ENCODE results near the gene HMX3.

The HMX3 gene

DNA sequence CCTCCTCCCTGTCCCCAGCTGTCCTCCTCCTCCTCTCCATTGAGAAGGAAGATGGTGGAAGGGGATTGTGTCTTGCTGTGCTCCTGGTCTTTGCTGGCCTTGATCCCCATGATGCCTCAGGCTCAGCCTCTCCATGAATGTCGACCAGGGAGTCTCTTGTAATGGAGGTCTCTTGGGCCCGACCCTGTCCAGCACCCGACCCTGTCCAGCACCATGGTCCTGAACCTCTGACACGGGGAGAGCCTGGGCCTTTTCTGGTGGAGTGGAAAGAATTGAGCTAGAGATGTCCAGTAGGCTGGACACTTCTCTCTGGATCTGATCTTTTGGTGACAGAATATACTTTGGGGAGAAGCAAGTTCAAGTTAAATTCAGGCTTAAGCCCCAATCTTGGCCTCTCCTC lies 42.3 kb upstream of the HMX3 start:
- TF ChIP-seq, protein P1, sequence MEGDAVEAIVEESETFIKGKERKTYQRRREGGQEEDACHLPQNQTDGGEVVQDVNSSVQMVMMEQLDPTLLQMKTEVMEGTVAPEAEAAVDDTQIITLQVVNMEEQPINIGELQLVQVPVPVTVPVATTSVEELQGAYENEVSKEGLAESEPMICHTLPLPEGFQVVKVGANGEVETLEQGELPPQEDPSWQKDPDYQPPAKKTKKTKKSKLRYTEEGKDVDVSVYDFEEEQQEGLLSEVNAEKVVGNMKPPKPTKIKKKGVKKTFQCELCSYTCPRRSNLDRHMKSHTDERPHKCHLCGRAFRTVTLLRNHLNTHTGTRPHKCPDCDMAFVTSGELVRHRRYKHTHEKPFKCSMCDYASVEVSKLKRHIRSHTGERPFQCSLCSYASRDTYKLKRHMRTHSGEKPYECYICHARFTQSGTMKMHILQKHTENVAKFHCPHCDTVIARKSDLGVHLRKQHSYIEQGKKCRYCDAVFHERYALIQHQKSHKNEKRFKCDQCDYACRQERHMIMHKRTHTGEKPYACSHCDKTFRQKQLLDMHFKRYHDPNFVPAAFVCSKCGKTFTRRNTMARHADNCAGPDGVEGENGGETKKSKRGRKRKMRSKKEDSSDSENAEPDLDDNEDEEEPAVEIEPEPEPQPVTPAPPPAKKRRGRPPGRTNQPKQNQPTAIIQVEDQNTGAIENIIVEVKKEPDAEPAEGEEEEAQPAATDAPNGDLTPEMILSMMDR (IDR thresholded peaks at IDR 0.05): no peak
- H3K27ac Mint-ChIP-seq: no peak overlapping the region
- no peak overlapping the region for H3K4me3 Mint-ChIP-seq
- no peak for DNase-seq
- H3K4me1 Mint-ChIP-seq: no peaks in the 10 kb centered on the region
- peaks cover 51% of the 10 kb centered on the region for H3K27me3 Mint-ChIP-seq (ENCODE audit: low read depth, poor library complexity)
- no peaks in the 10 kb centered on the region for H3K9me3 Mint-ChIP-seq
- no peaks in the 10 kb centered on the region for H3K36me3 Mint-ChIP-seq (ENCODE audit: low read depth)

GRCh38 chr10:123096452-123096851 lies 39.3 kb upstream of the HMX3 start:
- Mint-ChIP-seq H3K36me3 (ENCODE audit: low read depth) (no peaks in the 10 kb centered on the region), H3K4me3 (no peak overlapping the region), H3K27ac (no peak overlapping the region), H3K9me3 (no peaks in the 10 kb centered on the region), H3K4me1 (no peaks in the 10 kb centered on the region), H3K27me3 (ENCODE audit: low read depth, poor library complexity) (peaks cover 53% of the 10 kb centered on the region)
- no peak for DNase-seq
- TF ChIP-seq, protein P1 (IDR thresholded peaks at IDR 0.05): no peak

- Mint-ChIP-seq H3K9me3 (no peaks in the 10 kb centered on the region), H3K27me3 (ENCODE audit: low read depth, poor library complexity) (peaks cover 55% of the 10 kb centered on the region), H3K27ac (no peak overlapping the region), H3K4me3 (no peak overlapping the region), H3K4me1 (no peaks in the 10 kb centered on the region), H3K36me3 (ENCODE audit: low read depth) (no peaks in the 10 kb centered on the region)
- TF ChIP-seq, protein P1 (IDR thresholded peaks at IDR 0.05): no peak
- DNase-seq: no peak
These were observed 38.7 kb upstream of the HMX3 start for GRCh38 chr10:123097039-123097438.

- peaks cover 44% of the 10 kb centered on the region for H3K27me3 Mint-ChIP-seq (ENCODE audit: low read depth, poor library complexity)
- DNase-seq: no peak
- TF ChIP-seq, protein P1 (IDR thresholded peaks at IDR 0.05): no peak
These were observed 35.6 kb upstream of the HMX3 start for GRCh38 chr10:123100030-123100762.

GRCh38 chr10:123101872-123102271 lies 33.9 kb upstream of the HMX3 start:
- Mint-ChIP-seq H3K27ac (no peak overlapping the region), H3K27me3 (ENCODE audit: low read depth, poor library complexity) (peaks cover 30% of the 10 kb centered on the region), H3K9me3 (no peaks in the 10 kb centered on the region), H3K4me1 (peaks cover 4% of the 10 kb centered on the region), H3K36me3 (ENCODE audit: low read depth) (no peaks in the 10 kb centered on the region), H3K4me3 (no peak overlapping the region)
- TF ChIP-seq, protein P1 (IDR thresholded peaks at IDR 0.05): no peak
- DNase-seq: no peak

More at GRCh38 chr10:123100030-123100762, 35.6 kb upstream of the HMX3 start:
- H3K36me3 Mint-ChIP-seq (ENCODE audit: low read depth): no peaks in the 10 kb centered on the region
- H3K4me3 Mint-ChIP-seq: no peak overlapping the region
- no peak overlapping the region for H3K27ac Mint-ChIP-seq
- no peaks in the 10 kb centered on the region for H3K9me3 Mint-ChIP-seq
- no peaks in the 10 kb centered on the region for H3K4me1 Mint-ChIP-seq

GRCh38 chr10:123102673-123103072 lies 33.1 kb upstream of the HMX3 start:
- no peaks in the 10 kb centered on the region for H3K9me3 Mint-ChIP-seq
- DNase-seq: no peak
- no peak overlapping the region for H3K4me3 Mint-ChIP-seq
- no peaks in the 10 kb centered on the region for H3K36me3 Mint-ChIP-seq (ENCODE audit: low read depth)
- H3K27me3 Mint-ChIP-seq (ENCODE audit: low read depth, poor library complexity): peaks cover 25% of the 10 kb centered on the region
- H3K27ac Mint-ChIP-seq: no peak overlapping the region
- TF ChIP-seq, protein P1 (IDR thresholded peaks at IDR 0.05): no peak
- peaks cover 4% of the 10 kb centered on the region for H3K4me1 Mint-ChIP-seq
